Spleen (tissue), 7 donors: ENCODE results near the gene MYCBPAP.
A peak's percentile ranks its signal among the peaks of the same experiment; 100 is the strongest.

ENCODE experiments used
- CTCF ChIP-seq, 11 experiments: fragments of 200-600 bp in 7 of 11; fragments of 450-650 bp in 4 of 11; sonication (generic) in 4 of 11; IDR thresholded peaks in 8 of 11; conservative IDR thresholded peaks in 3 of 11; 1 replicate in 7 of 11; 2 replicates in 4 of 11; pipeline versions ENCODE4 v1.4.0 to v1.8.0; 2016 to 2021; ENCODE audit warnings: antibody characterized with exemption in 11 of 11, inconsistent platforms in 4 of 11, mild to moderate bottlenecking in 1 of 11
- POLR2A ChIP-seq, 3 donors: fragments of 450-650 bp; IDR thresholded peaks; one replicate each; pipeline ENCODE4 v1.5.1; 2017; ENCODE audit warnings: antibody characterized with exemption in 3 of 3, mild to moderate bottlenecking in 1 of 3
- donor health status: DM: no; HTN: no; CAD: no; lungs with moderate emphysema.
- donor health status: DM: no; HTN: no; CAD: no.
- donor health status: DM: no; HTN: no; CAD: no.

GRCh38 chr17:50550661-50551432 is 42.6 kb downstream of the MYCBPAP start:
- peak in 10 of 11 experiments; percentile 45 to 82 (median 68) for TF ChIP-seq CTCF (IDR thresholded peaks at IDR 0.05 in 8 of 11, conservative IDR thresholded peaks at IDR 0.05 in 3 of 11)
- TF ChIP-seq POLR2A (IDR thresholded peaks at IDR 0.05) = no peak
